H9 (cell line): ENCODE results near the gene ARAF. TPM values are rescaled to one million over a fixed set of nuclear protein-coding genes. Genes with fewer than 3 reads are reported as not detected.

Source experiments
- DNase-seq: peaks from one replicate; pipeline ENCODE4 v3.0.0-alpha.2; 2017
- H2AFZ ChIP-seq: one replicate; pipeline ENCODE4 v1.6.1; 2013; ENCODE audit warnings: mild to moderate bottlenecking, low read length, control low read depth, moderate library complexity
- H2AK5ac ChIP-seq: 2 replicates; pipeline ENCODE4 v1.6.1; 2013; ENCODE audit warnings: low read length, control low read depth, mixed read lengths; ENCODE audit not compliant: insufficient read length
- H2BK120ac ChIP-seq: one replicate; pipeline ENCODE4 v1.6.1; 2013; ENCODE audit warnings: low read depth, mild to moderate bottlenecking, low read length, control low read depth, inconsistent platforms; ENCODE audit not compliant: poor library complexity, severe bottlenecking
- H2BK12ac ChIP-seq: 2 replicates; pipeline ENCODE4 v1.6.1; 2013; ENCODE audit warnings: low read length, control low read depth, mixed read lengths, low read depth; ENCODE audit not compliant: insufficient read length
- H2BK15ac ChIP-seq: 2 replicates; pipeline ENCODE4 v1.6.1; 2013; ENCODE audit warnings: low read depth, low read length, control low read depth
- H2BK20ac ChIP-seq: one replicate; pipeline ENCODE4 v1.6.1; 2013; ENCODE audit warnings: low read depth, mild to moderate bottlenecking, low read length, control low read depth, inconsistent platforms; ENCODE audit not compliant: poor library complexity, severe bottlenecking
- H2BK5ac ChIP-seq: 2 replicates; pipeline ENCODE4 v1.6.1; 2013; ENCODE audit warnings: low read length, control low read depth, mixed read lengths; ENCODE audit not compliant: insufficient read length
- H3K14ac ChIP-seq: 2 replicates; pipeline ENCODE4 v1.6.1; 2013; ENCODE audit warnings: low read length, control low read depth; ENCODE audit not compliant: insufficient read depth
- H3K18ac ChIP-seq: 2 replicates; pipeline ENCODE4 v1.6.1; 2013; ENCODE audit warnings: low read depth, mild to moderate bottlenecking, mixed read lengths, low read length, control low read depth; ENCODE audit not compliant: insufficient read length
- H3K23ac ChIP-seq: 2 replicates; pipeline ENCODE4 v1.6.1; 2013; ENCODE audit warnings: low read length, control low read depth, mixed read lengths, low read depth; ENCODE audit not compliant: insufficient read length
- H3K23me2 ChIP-seq: 2 replicates; pipeline ENCODE4 v1.6.1; 2013; ENCODE audit warnings: low read depth, mild to moderate bottlenecking, mixed read lengths, low read length, control low read depth; ENCODE audit not compliant: insufficient read length, poor library complexity, severe bottlenecking
- H3K27ac ChIP-seq: 2 replicates; pipeline ENCODE4 v1.5.1; 2013; ENCODE audit warnings: low read length, control low read depth, mixed read lengths, low read depth; ENCODE audit not compliant: insufficient read length
- H3K27me3 ChIP-seq: 2 replicates; pipeline ENCODE4 v1.6.1; 2013; ENCODE audit warnings: low read length, control low read depth, inconsistent platforms; ENCODE audit not compliant: insufficient read depth
- H3K4ac ChIP-seq: 2 replicates; pipeline ENCODE4 v1.6.1; 2013; ENCODE audit warnings: low read depth, mild to moderate bottlenecking, control low read depth, inconsistent platforms, low read length, moderate library complexity
- H3K4me1 ChIP-seq: 2 replicates; pipeline ENCODE4 v1.6.1; 2013; ENCODE audit warnings: low read length, control low read depth, inconsistent platforms; ENCODE audit not compliant: insufficient read depth
- H3K4me2 ChIP-seq: 2 replicates; pipeline ENCODE4 v1.6.1; 2013; ENCODE audit warnings: low read length, control low read depth, mixed read lengths; ENCODE audit not compliant: insufficient read length, insufficient read depth
- H3K56ac ChIP-seq: 2 replicates; pipeline ENCODE4 v1.6.1; 2013; ENCODE audit warnings: low read depth, mild to moderate bottlenecking, mixed read lengths, low read length, control low read depth; ENCODE audit not compliant: insufficient read length
- H3K79me1 ChIP-seq: 2 replicates; pipeline ENCODE4 v1.6.1; 2013; ENCODE audit warnings: low read depth, mild to moderate bottlenecking, moderate library complexity, low read length, control low read depth, inconsistent platforms; ENCODE audit not compliant: insufficient read depth, poor library complexity, severe bottlenecking
- H3K79me2 ChIP-seq: 2 replicates; pipeline ENCODE4 v1.6.1; 2013; ENCODE audit warnings: low read length, control low read depth, inconsistent platforms; ENCODE audit not compliant: insufficient read depth
- H3K9ac ChIP-seq: 2 replicates; pipeline ENCODE4 v1.6.1; 2013; ENCODE audit warnings: low read length, control low read depth, mixed read lengths; ENCODE audit not compliant: insufficient read length; ENCODE audit errors: extremely low read depth
- H3K9me3 ChIP-seq: one replicate; pipeline ENCODE4 v1.6.1; 2013; ENCODE audit warnings: low read depth, low read length, inconsistent platforms; ENCODE audit not compliant: control insufficient read depth
- H3T11ph ChIP-seq: one replicate; pipeline ENCODE4 v1.6.1; 2013; ENCODE audit warnings: mild to moderate bottlenecking, low read length, control low read depth, inconsistent platforms
- H4K20me1 ChIP-seq: one replicate; pipeline ENCODE4 v1.6.1; 2013; ENCODE audit not compliant: control insufficient read depth, insufficient read length, insufficient read depth
- H4K5ac ChIP-seq: 2 replicates; pipeline ENCODE4 v1.6.1; 2013; ENCODE audit warnings: low read depth, mild to moderate bottlenecking, mixed read lengths, low read length, control low read depth; ENCODE audit not compliant: insufficient read length
- H4K8ac ChIP-seq: replicated peaks from 2 replicates; pipeline ENCODE4 v1.6.1; 2013; ENCODE audit warnings: low read length, control low read depth, mixed read lengths, low read depth; ENCODE audit not compliant: insufficient read length
- H4K91ac ChIP-seq: 2 replicates; pipeline ENCODE4 v1.6.1; 2013; ENCODE audit warnings: low read depth, mild to moderate bottlenecking, moderate library complexity, mixed read lengths, low read length, control low read depth; ENCODE audit not compliant: insufficient read length
- H3K27ac Mint-ChIP-seq, 3 experiments: 2 replicates in 2 of 3; 3 replicates in 1 of 3; pipeline ENCODE4 v1.8.0; 2020 to 2021; ENCODE audit warnings: mixed read lengths in 3 of 3, mild to moderate bottlenecking in 1 of 3, moderate library complexity in 1 of 3
- H3K27me3 Mint-ChIP-seq: 2 replicates; pipeline ENCODE4 v1.8.0; 2021; ENCODE audit warnings: low read depth, mild to moderate bottlenecking, moderate library complexity, mixed read lengths
- H3K36me3 Mint-ChIP-seq, 3 experiments: 2 replicates in 2 of 3; 3 replicates in 1 of 3; pipeline ENCODE4 v1.8.0; 2020 to 2021; ENCODE audit warnings: low read depth in 3 of 3, mixed read lengths in 3 of 3; ENCODE audit not compliant: insufficient read depth in 1 of 3
- H3K4me1 Mint-ChIP-seq, 2 experiments: 2 replicates each; pipeline ENCODE4 v1.8.0; 2020; ENCODE audit warnings: mixed read lengths in 2 of 2
- H3K4me3 Mint-ChIP-seq, 2 experiments: 2 replicates in 1 of 2; 3 replicates in 1 of 2; pipeline ENCODE4 v1.8.0; 2020 to 2021; ENCODE audit warnings: mild to moderate bottlenecking in 2 of 2, mixed read lengths in 2 of 2, moderate library complexity in 1 of 2
- H3K9me3 Mint-ChIP-seq, 2 experiments: 2 replicates in 1 of 2; 3 replicates in 1 of 2; pipeline ENCODE4 v1.8.0; 2020; ENCODE audit warnings: mild to moderate bottlenecking in 2 of 2, mixed read lengths in 2 of 2, moderate library complexity in 1 of 2
- CTCF ChIP-seq: fragments of 200-600 bp; sonication (generic); conservative IDR thresholded peaks from 3 replicates; pipeline ENCODE4 v1.8.0; 2021; ENCODE audit warnings: antibody characterized with exemption, mild to moderate bottlenecking
- WGBS: extraction: QIAGEN DNeasy Blood & Tissue Kit; methylation state at CpG from one replicate; pipeline ENCODE4 v1.1.7; 2013; ENCODE audit warnings: missing lambda C conversion rate, low lambda C conversion rate, mixed read lengths; ENCODE audit not compliant: insufficient read length; ENCODE audit errors: extremely low coverage; 5-methylcytosine and 5-hydroxymethylcytosine counted together
- total RNA-seq: library from RNA; stranded (reverse); gene quantifications from 2 replicates; pipeline ENCODE4 v1.2.1, GENCODE V29; 2021

Gene ARAF
- total RNA-seq, 1 experiment from 2014 or later: 48.1 TPM

GRCh38 chrX:47584714-47585113 lies 23.7 kb downstream of the ARAF start:
- H3K23ac ChIP-seq: no peak overlapping the region
- H3K4ac ChIP-seq: no peak overlapping the region
- H3T11ph ChIP-seq: no peak overlapping the region
- H3K79me2 ChIP-seq: no peaks in the 10 kb centered on the region
- no CpG with 5 or more reads among the region's 6 CpGs for WGBS
- H3K14ac ChIP-seq: no peak overlapping the region
- H3K56ac ChIP-seq: no peak overlapping the region
- H2BK5ac ChIP-seq: no peak overlapping the region
- H3K4me2 ChIP-seq: no peak overlapping the region
- no peak overlapping the region for H2BK15ac ChIP-seq
- peaks cover 4% of the 10 kb centered on the region for H3K23me2 ChIP-seq
- no peaks in the 10 kb centered on the region for H3K4me1 ChIP-seq
- Mint-ChIP-seq H3K27me3 (no peaks in the 10 kb centered on the region; the same call in 1 of the 2 replicates), H3K4me1 (peaks cover 11 to 21% of the 10 kb centered on the region in 2 experiments), H3K27ac (no peak overlapping the region), H3K36me3 (peaks cover 19 to 26% (median 20%) of the 10 kb centered on the region in 3 experiments; a peak in 6 of 7 replicates), H3K9me3 (peaks cover 66 to 79% of the 10 kb centered on the region in 2 experiments), H3K4me3 (no peak overlapping the region; a peak in 1 of 5 replicates)
- no peak overlapping the region for H3K27ac ChIP-seq
- no peak overlapping the region for H4K5ac ChIP-seq
- H4K8ac ChIP-seq: no peak overlapping the region
- H3K79me1 ChIP-seq: no peaks in the 10 kb centered on the region
- H4K20me1 ChIP-seq: no peaks in the 10 kb centered on the region
- no peak overlapping the region for H2BK20ac ChIP-seq
- H2AFZ ChIP-seq: no peak overlapping the region
- H2AK5ac ChIP-seq: no peak overlapping the region
- H4K91ac ChIP-seq: no peak overlapping the region
- H3K9me3 ChIP-seq: peaks cover 28% of the 10 kb centered on the region
- H3K9ac ChIP-seq: no peak overlapping the region
- H3K27me3 ChIP-seq: no peaks in the 10 kb centered on the region
- no peak overlapping the region for H2BK120ac ChIP-seq
- no peak overlapping the region for H3K18ac ChIP-seq
- H2BK12ac ChIP-seq: no peak overlapping the region
- TF ChIP-seq CTCF: no peak
- no peak for DNase-seq
